Mucosa of gallbladder (tissue), 1 donor: ENCODE results near the gene IMP3. TPM values are rescaled to one million over a fixed set of nuclear protein-coding genes. Genes with fewer than 3 reads are reported as not detected.

Experiments
- DNase-seq: peaks from one replicate; pipeline ENCODE4 v3.0.0-alpha.2; 2020; ENCODE audit warnings: low spot score
- total RNA-seq: library from RNA; stranded (reverse); gene quantifications from one replicate; pipeline ENCODE4 v1.2.1, GENCODE V29; 2021
- donor health status: DM: no; HTN: no; CAD: no.

The IMP3 gene
- total RNA-seq, 1 donor from 2014 or later, result 66.3 TPM

GRCh38 chr15:75672646-75673425 lies 32.8 kb upstream of the IMP3 start:
- DNase-seq, result peak; percentile 64

DNA sequence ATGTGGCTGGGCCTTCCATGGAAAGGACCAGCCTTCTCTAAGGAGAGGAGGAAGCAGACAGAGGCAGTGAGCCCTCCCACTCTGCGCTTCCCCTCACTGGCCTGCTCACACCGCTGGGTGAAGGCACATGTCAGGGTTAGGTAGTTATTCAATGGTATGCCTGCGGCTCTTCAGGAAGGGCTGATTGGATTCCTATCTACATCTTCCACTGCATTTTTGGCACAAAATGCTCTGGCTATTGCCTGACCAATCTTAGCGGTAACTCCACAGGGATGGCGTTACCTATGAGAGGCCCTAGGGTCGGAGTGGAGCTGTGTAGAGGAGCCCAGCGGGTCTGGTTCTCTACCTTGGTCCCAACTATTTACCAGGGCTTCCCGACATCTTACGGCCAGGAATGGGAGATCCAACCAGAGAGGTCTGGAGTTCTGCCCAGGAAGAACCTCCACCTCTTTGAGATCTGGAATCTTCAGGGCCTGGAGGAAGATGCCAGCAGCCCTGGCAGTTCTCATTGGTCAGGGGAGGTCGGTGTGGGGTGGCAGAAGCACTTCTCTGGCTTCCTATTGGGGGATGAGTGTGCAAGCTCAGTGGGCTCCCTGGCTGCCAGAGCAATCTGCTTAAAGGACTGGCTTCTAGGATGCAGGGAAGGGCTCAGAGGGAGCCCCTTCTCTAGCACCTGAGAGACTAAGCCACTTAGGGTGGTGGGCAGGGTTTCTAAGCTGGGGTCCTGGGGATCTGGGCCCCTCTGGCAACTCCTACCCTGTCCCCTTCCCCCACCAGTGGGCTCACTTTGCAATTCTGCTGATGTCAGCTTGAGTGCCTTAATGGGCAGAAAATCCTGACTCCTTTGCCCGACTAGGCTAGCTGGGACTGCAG lies 31.9 kb upstream of the IMP3 start:
- DNase-seq, result no peak

DNA sequence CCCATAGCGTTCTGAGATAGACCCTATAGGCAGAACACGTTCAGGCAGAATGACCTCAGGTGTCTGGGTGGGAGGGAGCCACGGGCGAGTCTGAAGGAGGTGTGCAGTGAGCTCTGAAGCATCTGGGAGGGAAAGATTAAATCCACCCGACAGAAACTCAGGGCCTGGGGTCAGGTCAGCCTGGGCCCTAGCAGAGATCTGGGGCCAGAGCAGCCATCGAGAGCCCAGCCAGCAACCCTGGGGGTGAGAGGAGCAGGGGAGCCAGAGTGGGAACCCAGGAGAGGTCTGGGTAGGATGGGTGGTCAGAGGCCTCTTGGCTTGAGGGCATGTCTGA lies 29.8 kb upstream of the IMP3 start:
- no peak for DNase-seq

GRCh38 chr15:75669191-75669878 lies 29.3 kb upstream of the IMP3 start:
- no peak for DNase-seq

- DNase-seq, result peak; percentile 83
Measured at GRCh38 chr15:75666823-75667501, 26.9 kb upstream of the IMP3 start.

DNA sequence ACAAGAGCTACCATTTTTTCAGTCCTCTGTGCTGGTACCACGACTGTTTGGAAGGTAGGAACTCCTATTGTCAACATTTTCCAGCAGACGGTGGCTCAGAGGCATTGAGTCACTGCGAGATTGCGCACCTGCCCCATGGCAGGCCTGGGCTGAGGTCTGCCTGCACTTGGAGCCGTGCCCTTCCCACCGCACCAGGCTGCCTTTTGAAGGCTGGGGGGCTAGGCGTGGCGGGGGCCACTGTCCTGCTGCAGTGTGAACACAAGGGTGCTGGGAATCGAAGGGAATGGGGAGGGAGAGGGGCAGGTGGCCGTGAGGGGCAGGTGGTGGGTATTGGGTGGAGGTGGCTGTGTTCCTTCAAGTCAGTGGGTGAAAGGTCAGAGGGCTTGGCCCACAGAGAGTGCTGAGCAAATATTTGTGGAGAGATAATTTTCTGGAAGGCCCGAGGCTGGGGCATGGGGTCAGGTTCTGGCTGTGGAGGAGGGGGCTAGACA lies 24.0 kb upstream of the IMP3 start:
- no peak for DNase-seq

- DNase-seq, result no peak
Measured at GRCh38 chr15:75662823-75663519, 22.9 kb upstream of the IMP3 start.

DNA sequence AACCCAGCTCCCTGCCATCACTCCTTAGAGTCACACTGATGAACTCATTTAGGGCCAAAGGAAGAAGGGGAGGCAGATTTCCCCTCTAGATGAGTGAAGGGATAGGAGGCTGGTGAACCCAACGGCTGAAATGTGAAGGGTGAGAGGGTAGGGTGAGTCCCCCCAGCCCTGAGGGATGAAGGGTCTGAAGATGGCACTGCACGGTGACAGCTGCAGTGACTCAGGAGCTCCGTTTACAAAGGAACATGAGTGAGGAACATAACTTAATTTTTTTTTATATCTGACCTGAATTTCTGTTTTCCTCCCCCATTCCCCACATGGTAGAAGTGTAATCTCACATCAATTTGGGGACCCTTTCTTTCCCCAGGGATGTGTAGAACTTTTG lies 21.7 kb upstream of the IMP3 start:
- DNase-seq, result no peak

DNA sequence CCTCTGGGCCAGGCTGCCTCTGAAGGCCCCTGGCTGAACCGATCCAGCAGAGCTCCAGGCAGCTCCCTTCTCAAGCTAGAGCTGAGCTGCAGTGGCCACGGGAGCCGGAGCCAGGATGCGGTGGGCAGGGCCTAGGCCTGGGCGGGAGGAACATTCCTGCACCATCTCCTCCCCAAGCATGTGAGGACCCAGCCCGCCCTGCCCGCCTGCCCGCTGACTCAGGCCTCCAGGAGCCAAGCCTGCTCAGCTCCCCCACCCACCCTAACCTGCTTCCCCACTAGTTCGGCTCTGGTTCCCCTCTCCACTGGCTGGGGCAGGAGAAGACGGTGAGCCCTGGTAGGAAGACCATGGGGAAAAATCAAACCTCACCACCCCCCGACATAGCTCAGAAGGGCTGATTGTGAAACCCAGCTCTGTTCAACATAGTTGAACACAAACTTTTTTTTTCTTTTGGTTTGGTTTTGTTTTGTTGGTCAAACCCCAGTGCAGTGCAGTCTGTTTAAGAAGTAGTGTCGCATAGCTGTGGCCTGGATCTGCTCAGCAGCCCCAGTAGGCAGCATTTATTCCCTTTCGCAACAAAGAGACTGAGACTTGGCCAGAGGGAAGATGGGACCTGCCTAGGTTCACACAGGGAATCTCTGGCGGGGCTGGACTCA lies 21.2 kb upstream of the IMP3 start:
- DNase-seq, result peak; percentile 91

DNA sequence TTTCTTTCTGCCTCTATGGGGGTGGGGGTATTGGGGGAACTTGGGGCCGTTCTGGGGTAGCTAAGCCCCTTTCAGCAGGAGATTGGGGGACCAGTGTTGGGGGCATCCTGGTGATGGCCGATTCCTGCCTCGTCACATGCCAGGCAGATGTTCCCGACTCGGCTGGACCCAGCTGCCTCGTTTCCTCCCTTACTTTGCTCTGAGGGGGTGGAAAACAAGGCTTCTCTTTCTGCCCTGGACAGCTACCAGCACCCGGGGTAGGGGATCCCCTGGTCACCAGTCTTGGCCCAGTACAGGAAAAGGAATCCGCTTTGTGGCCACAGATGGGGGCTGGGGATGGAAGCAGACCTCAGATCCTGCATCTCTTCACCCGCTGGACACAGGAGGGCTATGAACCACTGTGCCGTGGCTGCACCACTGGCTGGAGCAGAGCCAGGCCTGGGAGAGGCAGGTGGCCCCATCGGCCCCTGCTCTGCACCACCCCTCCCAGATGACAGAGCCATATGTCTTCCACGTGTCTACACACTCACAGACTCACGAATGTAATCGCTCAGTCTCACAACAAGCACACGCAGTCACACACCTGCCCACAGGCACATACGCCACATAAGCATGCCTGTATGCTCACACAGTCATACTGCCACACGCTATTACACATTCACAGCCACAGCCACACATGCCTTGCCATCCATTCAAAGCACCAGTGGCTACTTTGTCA lies 20.1 kb upstream of the IMP3 start:
- DNase-seq, result no peak

DNA sequence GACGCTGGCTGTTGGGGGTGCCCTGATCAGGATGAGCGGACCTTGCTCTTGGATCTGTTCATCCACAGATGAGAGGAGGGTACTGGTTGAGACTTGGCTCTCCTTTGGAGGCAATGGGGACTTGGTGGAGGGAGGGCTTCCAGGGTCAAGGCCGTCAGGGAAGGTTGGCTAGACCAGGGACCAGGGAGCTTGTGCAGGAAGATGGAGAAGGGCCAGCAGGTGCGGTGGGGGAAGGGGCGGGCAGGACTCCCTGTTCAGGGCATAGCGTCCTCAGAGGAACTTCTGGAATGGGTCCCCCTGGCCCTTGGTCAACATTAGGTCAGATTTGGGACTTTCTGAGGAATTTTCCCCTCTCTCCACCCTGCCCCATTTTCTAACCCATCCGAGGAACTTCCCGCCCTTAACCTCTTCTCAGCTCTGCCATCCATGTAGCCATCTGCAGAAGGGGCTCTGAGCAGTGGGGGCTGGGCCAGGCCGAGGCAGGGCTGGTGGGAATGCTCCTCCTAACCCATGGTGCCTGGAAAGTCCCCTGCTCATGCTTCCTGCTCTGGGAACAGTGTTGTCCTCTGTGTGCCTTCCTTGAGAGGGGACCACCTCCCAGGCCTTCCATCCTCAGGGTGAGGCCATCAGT lies 19.2 kb upstream of the IMP3 start:
- no peak for DNase-seq

GRCh38 chr15:75656813-75657212 lies 16.8 kb upstream of the IMP3 start:
- DNase-seq, result no peak

GRCh38 chr15:75656331-75656730 lies 16.3 kb upstream of the IMP3 start:
- no peak for DNase-seq

- DNase-seq, result no peak
Measured at GRCh38 chr15:75655931-75656330, 15.9 kb upstream of the IMP3 start.

DNA sequence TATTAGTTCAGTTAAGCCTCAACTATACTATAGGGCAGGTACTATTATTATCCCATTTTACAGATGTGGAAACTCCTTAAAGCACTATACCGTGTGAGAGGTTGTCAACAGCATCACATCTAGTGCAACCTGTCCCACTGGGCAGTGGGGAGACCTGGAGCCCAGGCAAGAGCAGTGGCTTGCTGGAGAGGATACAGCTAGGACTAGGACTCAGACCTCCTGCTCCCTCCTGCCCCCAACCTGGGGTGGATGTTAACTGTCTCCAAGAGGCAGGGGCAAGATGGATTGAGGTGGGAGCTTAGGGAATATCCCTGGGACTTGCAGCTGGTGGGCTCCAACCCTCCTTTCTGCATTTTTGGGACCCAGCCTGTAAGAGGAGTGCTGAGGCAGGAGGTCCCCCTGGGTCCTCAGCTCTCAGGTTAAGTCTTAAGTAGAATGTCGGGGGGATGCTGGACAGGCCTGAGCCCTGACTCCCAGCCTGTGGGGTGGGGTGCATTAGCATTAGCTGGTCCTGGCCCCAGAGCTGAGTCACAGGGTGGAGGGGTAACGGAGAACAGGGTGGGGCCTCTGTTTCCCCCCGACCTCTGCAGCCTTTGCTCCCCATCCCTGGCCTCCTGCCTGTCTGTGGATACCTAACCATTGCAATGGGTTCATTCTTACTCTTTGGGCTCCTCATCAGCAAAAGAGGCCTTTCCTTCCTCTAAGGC lies 14.3 kb upstream of the IMP3 start:
- DNase-seq, result no peak

GRCh38 chr15:75653347-75653913 lies 13.4 kb upstream of the IMP3 start:
- DNase-seq, result no peak

DNA sequence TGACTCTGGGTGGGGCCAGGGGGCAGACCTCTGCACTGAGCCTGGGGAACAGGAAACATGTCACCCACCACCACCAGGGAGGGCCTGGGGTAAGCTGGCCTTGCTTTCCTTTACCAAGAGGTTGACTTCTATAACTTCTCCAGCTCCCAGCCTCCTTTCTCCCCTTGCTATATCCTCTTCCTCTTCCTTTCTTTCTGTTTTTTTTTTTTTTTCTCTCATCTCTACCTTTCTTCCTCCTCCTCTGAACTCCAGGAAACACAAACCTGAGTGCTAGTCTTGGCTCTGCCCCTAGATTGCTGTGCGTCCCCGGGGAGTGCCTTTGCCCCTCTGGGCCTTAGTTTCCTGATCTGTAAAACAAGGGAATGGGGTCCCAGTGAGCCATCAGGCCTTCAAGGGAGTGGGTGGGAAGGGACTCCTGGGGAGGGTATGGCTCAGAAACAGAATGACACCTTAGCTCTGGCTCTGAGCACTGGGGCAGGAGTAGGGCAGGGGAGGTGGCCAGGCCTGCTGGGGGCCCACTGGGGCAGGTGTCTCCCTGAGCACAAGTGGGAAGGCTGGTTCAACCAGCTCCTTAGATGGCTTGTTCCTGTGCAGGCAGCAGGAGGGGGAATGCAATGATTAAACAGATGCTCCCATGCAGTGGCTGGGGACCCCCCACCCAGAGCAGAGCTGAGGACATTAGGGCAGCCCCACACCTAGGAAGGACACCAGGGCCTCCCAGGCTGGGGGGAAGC lies 12.0 kb upstream of the IMP3 start:
- DNase-seq, result no peak
